WI38 (cell line): ENCODE results near the gene TRH.

Source experiments
- H3K4me3 ChIP-seq: 2 replicates; pipeline ENCODE4 v1.5.1; 2011; ENCODE audit warnings: low read depth, mild to moderate bottlenecking, control low read depth, low read length
- CTCF ChIP-seq: IDR thresholded peaks from 2 replicates; pipeline ENCODE4 v1.5.1; 2012; ENCODE audit warnings: low read depth, mild to moderate bottlenecking, control low read depth, low read length

Gene TRH

GRCh38 chr3:129950318-129951046 is 24.0 kb upstream of the TRH start:
- TF ChIP-seq CTCF, result no peak
- no peak overlapping the region for H3K4me3 ChIP-seq

GRCh38 chr3:129952556-129953355 is 21.8 kb upstream of the TRH start:
- no peak for TF ChIP-seq CTCF
- no peak overlapping the region for H3K4me3 ChIP-seq

GRCh38 chr3:129953621-129954020 is 20.9 kb upstream of the TRH start:
- TF ChIP-seq CTCF, result no peak
- H3K4me3 ChIP-seq, result no peak overlapping the region

- no peak for TF ChIP-seq CTCF
- H3K4me3 ChIP-seq, result no peak overlapping the region
Observed at GRCh38 chr3:129954514-129954913, 20.0 kb upstream of the TRH start.

GRCh38 chr3:129956936-129957335 is 17.6 kb upstream of the TRH start:
- TF ChIP-seq CTCF, result no peak
- H3K4me3 ChIP-seq, result no peak overlapping the region

GRCh38 chr3:129958755-129959154 is 15.8 kb upstream of the TRH start:
- TF ChIP-seq CTCF, result no peak
- H3K4me3 ChIP-seq, result no peak overlapping the region

GRCh38 chr3:129961141-129961541 is 13.4 kb upstream of the TRH start:
- TF ChIP-seq CTCF, result no peak
- no peak overlapping the region for H3K4me3 ChIP-seq
